OCI-LY7 (cell line): Measurements from ENCODE around the gene CDKAL1.

Experiments
- EZH2phosphoT487 ChIP-seq: fragments of 200-600 bp; sonication (generic); IDR thresholded peaks from 2 replicates; pipeline ENCODE4 v1.6.1; 2018; ENCODE audit warnings: low read depth, borderline replicate concordance, mild to moderate bottlenecking, mixed run types, antibody characterized with exemption, low read length, moderate library complexity, mixed read lengths
- TF ChIP-seq, protein P1 (sequence below): fragments of 200-600 bp; sonication (generic); conservative IDR thresholded peaks from 2 replicates; pipeline ENCODE4 v1.5.1; 2014; ENCODE audit warnings: mild to moderate bottlenecking, antibody characterized with exemption, low read length, moderate library complexity, mixed read lengths

DNA sequence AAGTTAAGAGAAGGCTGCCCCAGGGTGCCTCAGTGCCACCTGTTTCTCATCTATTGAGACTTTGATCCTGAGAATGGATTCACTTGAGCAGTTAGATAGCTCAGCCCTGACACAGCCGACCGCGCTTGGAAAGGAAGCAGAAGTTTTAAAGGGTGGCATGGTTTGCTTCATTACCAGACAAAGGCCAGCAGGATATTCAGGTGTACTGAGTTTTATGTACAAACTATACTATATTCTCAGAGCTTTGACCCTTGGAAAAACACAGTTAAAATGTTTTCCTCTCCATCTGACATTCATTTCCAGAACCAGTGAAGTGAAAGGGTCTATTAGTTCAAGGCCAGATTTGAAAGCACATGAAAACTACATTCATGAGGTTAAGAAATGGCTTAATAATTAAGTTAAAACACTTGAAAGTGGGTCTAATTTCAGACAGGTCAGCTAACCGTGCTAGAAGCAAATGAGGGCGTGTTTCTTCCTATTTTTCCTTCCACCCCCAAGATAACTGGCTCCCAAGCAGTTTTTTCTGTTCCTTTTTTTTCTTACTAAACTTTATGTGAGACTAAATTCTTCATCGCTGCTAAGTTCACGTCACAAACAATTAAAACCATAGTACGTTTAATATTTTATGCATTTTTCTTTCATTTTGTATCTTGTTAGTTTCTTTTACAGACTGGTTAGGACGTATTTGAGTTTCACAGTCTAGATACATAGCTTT, 674.0 kb downstream of the CDKAL1 start:
- TF ChIP-seq, protein P1, sequence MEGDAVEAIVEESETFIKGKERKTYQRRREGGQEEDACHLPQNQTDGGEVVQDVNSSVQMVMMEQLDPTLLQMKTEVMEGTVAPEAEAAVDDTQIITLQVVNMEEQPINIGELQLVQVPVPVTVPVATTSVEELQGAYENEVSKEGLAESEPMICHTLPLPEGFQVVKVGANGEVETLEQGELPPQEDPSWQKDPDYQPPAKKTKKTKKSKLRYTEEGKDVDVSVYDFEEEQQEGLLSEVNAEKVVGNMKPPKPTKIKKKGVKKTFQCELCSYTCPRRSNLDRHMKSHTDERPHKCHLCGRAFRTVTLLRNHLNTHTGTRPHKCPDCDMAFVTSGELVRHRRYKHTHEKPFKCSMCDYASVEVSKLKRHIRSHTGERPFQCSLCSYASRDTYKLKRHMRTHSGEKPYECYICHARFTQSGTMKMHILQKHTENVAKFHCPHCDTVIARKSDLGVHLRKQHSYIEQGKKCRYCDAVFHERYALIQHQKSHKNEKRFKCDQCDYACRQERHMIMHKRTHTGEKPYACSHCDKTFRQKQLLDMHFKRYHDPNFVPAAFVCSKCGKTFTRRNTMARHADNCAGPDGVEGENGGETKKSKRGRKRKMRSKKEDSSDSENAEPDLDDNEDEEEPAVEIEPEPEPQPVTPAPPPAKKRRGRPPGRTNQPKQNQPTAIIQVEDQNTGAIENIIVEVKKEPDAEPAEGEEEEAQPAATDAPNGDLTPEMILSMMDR: no peak
- no peak for TF ChIP-seq EZH2phosphoT487
